Endodermal cell (in vitro differentiated cells): ENCODE results near the gene LCORL. TPM values are rescaled to one million over a fixed set of nuclear protein-coding genes. Genes with fewer than 3 reads are reported as not detected.

Experiments
- DNase-seq: peaks from one replicate; pipeline ENCODE4 v3.0.0-alpha.2; 2017
- H3K27ac ChIP-seq: 2 replicates; pipeline ENCODE4 v1.5.1; 2013; ENCODE audit warnings: mild to moderate bottlenecking, low read depth, low read length, moderate library complexity
- H3K27me3 ChIP-seq: 2 replicates; pipeline ENCODE4 v1.6.1; 2013; ENCODE audit warnings: mild to moderate bottlenecking, low read length, moderate library complexity; ENCODE audit not compliant: insufficient read depth, control insufficient read depth, poor library complexity, severe bottlenecking
- H3K36me3 ChIP-seq: 2 replicates; pipeline ENCODE4 v1.7.0; 2013; ENCODE audit warnings: mild to moderate bottlenecking, low read length, moderate library complexity; ENCODE audit not compliant: control insufficient read depth, insufficient read depth
- H3K4me1 ChIP-seq: one replicate; pipeline ENCODE4 v1.7.0; 2013; ENCODE audit warnings: low read length; ENCODE audit not compliant: control insufficient read depth, insufficient read depth
- H3K4me3 ChIP-seq: 2 replicates; pipeline ENCODE4 v1.5.1; 2013; ENCODE audit warnings: mild to moderate bottlenecking, low read length, moderate library complexity
- H3K9ac ChIP-seq: 2 replicates; pipeline ENCODE4 v1.6.1; 2013; ENCODE audit warnings: mild to moderate bottlenecking, low read length, moderate library complexity; ENCODE audit not compliant: poor library complexity, severe bottlenecking; ENCODE audit errors: extremely low read depth
- H3K9me3 ChIP-seq: 2 replicates; pipeline ENCODE4 v1.6.1; 2013; ENCODE audit warnings: mild to moderate bottlenecking, low read length, moderate library complexity; ENCODE audit not compliant: control insufficient read depth
- H3K27ac Mint-ChIP-seq: 2 replicates; pipeline ENCODE4 v1.8.0; 2020; ENCODE audit warnings: mixed read lengths
- H3K27me3 Mint-ChIP-seq: 2 replicates; pipeline ENCODE4 v1.8.0; 2021; ENCODE audit warnings: mild to moderate bottlenecking, mixed read lengths; ENCODE audit not compliant: insufficient read depth
- H3K36me3 Mint-ChIP-seq: 2 replicates; pipeline ENCODE4 v1.8.0; 2020; ENCODE audit warnings: low read depth, mixed read lengths
- H3K4me1 Mint-ChIP-seq: 2 replicates; pipeline ENCODE4 v1.8.0; 2020; ENCODE audit warnings: mixed read lengths
- H3K4me3 Mint-ChIP-seq: 2 replicates; pipeline ENCODE4 v1.8.0; 2020; ENCODE audit warnings: mild to moderate bottlenecking, moderate library complexity, mixed read lengths
- H3K9me3 Mint-ChIP-seq: 2 replicates; pipeline ENCODE4 v1.8.0; 2020; ENCODE audit warnings: mild to moderate bottlenecking, mixed read lengths
- CTCF ChIP-seq: fragments of 200-600 bp; sonication (generic); conservative IDR thresholded peaks from 2 replicates; pipeline ENCODE4 v1.5.0; 2021; ENCODE audit warnings: antibody characterized with exemption, mild to moderate bottlenecking
- WGBS, 2 experiments: methylation state at CpG; one replicate each; pipeline versions ENCODE4 v1.1.5 to v1.1.7; 2013; ENCODE audit warnings: missing lambda C conversion rate in 2 of 2, mixed read lengths in 1 of 2; ENCODE audit not compliant: insufficient coverage in 1 of 2, insufficient read length in 1 of 2; 5-methylcytosine and 5-hydroxymethylcytosine counted together
- total RNA-seq, 2 donors: library from RNA; stranded (reverse); fragmentation: NEBNext Ultra II Directional in 1 of 2; extraction: Animal tissue kit (Norgen Biotek cat#: 25700) in 1 of 2; gene quantifications; 2 replicates in 1 of 2; 3 replicates in 1 of 2; pipeline ENCODE4 v1.2.1, GENCODE V29; 2021

Gene LCORL
- total RNA-seq, 2 donors from 2014 or later = 20.4 to 34.5 TPM

DNA sequence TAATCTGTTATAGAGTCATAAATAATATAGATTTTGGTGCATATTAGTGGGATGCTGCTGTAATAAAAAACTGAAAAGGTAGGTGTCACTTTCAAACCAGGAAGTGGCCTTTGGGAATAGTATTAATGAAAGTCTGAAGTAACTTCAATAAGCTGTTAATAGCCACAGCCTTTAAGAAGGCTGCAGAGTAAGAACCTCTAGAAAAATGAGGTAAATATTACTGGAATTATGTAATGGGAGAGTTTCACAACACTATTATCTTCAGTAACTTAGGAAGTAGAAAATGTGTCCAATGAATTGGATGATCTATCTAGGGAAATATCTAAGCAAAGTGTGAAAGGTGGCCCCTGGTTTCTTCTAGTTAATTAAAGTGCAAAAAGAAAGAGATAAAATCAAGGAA, 106.1 kb downstream of the LCORL start:
- no peak overlapping the region for H3K27ac Mint-ChIP-seq
- peaks cover 28% of the 10 kb centered on the region for H3K36me3 Mint-ChIP-seq
- no peak for TF ChIP-seq CTCF
- Histone ChIP-seq H3K27me3 (no peaks in the 10 kb centered on the region), H3K27ac (no peak overlapping the region), H3K9ac (no peak overlapping the region), H3K36me3 (peaks cover 7% of the 10 kb centered on the region), H3K9me3 (no peaks in the 10 kb centered on the region), H3K4me1 (no peaks in the 10 kb centered on the region), H3K4me3 (no peak overlapping the region)
- no peak for DNase-seq
- H3K9me3 Mint-ChIP-seq = no peaks in the 10 kb centered on the region
- H3K4me3 Mint-ChIP-seq = no peak overlapping the region
- no peaks in the 10 kb centered on the region for H3K27me3 Mint-ChIP-seq
- H3K4me1 Mint-ChIP-seq = peaks cover 6% of the 10 kb centered on the region

DNA sequence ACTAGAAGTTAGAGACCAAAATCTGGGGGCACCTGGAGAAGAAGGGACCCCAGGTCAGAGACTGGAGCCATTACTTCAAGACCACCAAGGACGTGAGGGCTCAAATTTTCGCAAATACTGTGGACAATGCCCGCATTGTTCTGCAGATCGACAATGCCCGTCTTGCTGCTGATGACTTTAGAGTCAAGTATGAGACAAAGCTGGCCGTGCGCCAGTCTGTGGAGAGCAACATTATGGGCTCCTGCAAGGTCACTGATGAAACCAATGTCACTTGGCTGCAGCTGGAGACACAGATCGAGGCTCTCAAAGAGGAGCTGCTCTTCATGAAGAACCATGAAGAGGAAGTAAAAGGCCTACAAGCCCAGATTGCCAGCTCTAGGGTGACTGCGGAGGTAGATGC, 109.5 kb downstream of the LCORL start:
- Histone ChIP-seq H3K27ac (no peak overlapping the region), H3K36me3 (peaks cover 10% of the 10 kb centered on the region), H3K4me1 (no peaks in the 10 kb centered on the region), H3K9ac (no peak overlapping the region), H3K9me3 (no peaks in the 10 kb centered on the region), H3K27me3 (no peaks in the 10 kb centered on the region), H3K4me3 (no peak overlapping the region)
- no peak for TF ChIP-seq CTCF
- 96% methylated on average over 9 of the region's 9 CpGs for WGBS, 2 experiments
- H3K9me3 Mint-ChIP-seq = no peaks in the 10 kb centered on the region
- H3K36me3 Mint-ChIP-seq = peaks cover 30% of the 10 kb centered on the region
- no peak overlapping the region for H3K4me3 Mint-ChIP-seq
- H3K27ac Mint-ChIP-seq = no peak overlapping the region
- H3K4me1 Mint-ChIP-seq = no peaks in the 10 kb centered on the region
- no peak for DNase-seq
- no peaks in the 10 kb centered on the region for H3K27me3 Mint-ChIP-seq

GRCh38 chr4:17911608-17912007, 109.9 kb downstream of the LCORL start:
- WGBS, 2 experiments = 94 to 96% methylated on average over 6 to 11 of the region's 11 CpGs
- H3K27ac Mint-ChIP-seq = no peak overlapping the region
- H3K27me3 ChIP-seq = no peaks in the 10 kb centered on the region
- H3K4me3 ChIP-seq = no peak overlapping the region
- H3K4me1 ChIP-seq = no peaks in the 10 kb centered on the region
- peaks cover 30% of the 10 kb centered on the region for H3K36me3 Mint-ChIP-seq
- DNase-seq = no peak
- peaks cover 10% of the 10 kb centered on the region for H3K36me3 ChIP-seq
- H3K4me1 Mint-ChIP-seq = no peaks in the 10 kb centered on the region
- no peak for TF ChIP-seq CTCF
- H3K27me3 Mint-ChIP-seq = no peaks in the 10 kb centered on the region
- no peak overlapping the region for H3K9ac ChIP-seq
- no peaks in the 10 kb centered on the region for H3K9me3 Mint-ChIP-seq
- H3K9me3 ChIP-seq = no peaks in the 10 kb centered on the region
- H3K4me3 Mint-ChIP-seq = no peak overlapping the region
- H3K27ac ChIP-seq = no peak overlapping the region
